A549 (cell line): ENCODE data around the gene HP.
"Not testable (repeated sequence)": the region's sequence is repeated elsewhere in the genome, so short reads cannot be mapped to it uniquely, and the experiment has no call there.

Source experiments
- BHLHE40 ChIP-seq: IDR thresholded peaks from 2 replicates; pipeline ENCODE4 v1.6.1; 2012; ENCODE audit warnings: low read depth, low read length, inconsistent platforms
- EP300 ChIP-seq, 2 experiments: fragments of >200 bp; sonication (Bioruptor Twin); formaldehyde crosslinking; IDR thresholded peaks; 2 replicates in 1 of 2; 3 replicates in 1 of 2; pipeline ENCODE4 v1.6.1; 2016 to 2017
- MAX ChIP-seq: IDR thresholded peaks from 2 replicates; pipeline ENCODE4 v1.6.1; 2012
- MYC ChIP-seq: IDR thresholded peaks from 2 replicates; pipeline ENCODE4 v1.6.1; 2012; ENCODE audit warnings: mild to moderate bottlenecking, inconsistent platforms, low read length, improper control_type of control experiment, borderline replicate concordance
- PHF8 ChIP-seq: fragments of 200-600 bp; sonication (generic); IDR thresholded peaks from 2 replicates; pipeline ENCODE4 v1.6.1; 2016; ENCODE audit warnings: low read depth, mild to moderate bottlenecking, antibody characterized with exemption, moderate library complexity, borderline replicate concordance
- POLR2A ChIP-seq: IDR thresholded peaks from 2 replicates; pipeline ENCODE4 v1.6.1; 2012; ENCODE audit warnings: mild to moderate bottlenecking, low read length
- RAD21 ChIP-seq, 2 experiments: fragments of >200 bp in 1 of 2; sonication (Bioruptor Twin) in 1 of 2; formaldehyde crosslinking in 1 of 2; IDR thresholded peaks in 1 of 2; conservative IDR thresholded peaks in 1 of 2; 2 replicates in 1 of 2; 3 replicates in 1 of 2; pipeline ENCODE4 v1.6.1; 2012 to 2018; ENCODE audit warnings: inconsistent platforms in 1 of 2
- RCOR1 ChIP-seq: fragments of 150-350 bp; IDR thresholded peaks from 2 replicates; pipeline ENCODE4 v1.6.1; 2014; ENCODE audit warnings: antibody characterized with exemption, low read length, low read depth
- RFX5 ChIP-seq: fragments of 450-650 bp; IDR thresholded peaks from 2 replicates; pipeline ENCODE4 v1.7.1; 2014; ENCODE audit warnings: antibody characterized with exemption, mild to moderate bottlenecking, moderate library complexity
- RNF2 ChIP-seq: fragments of 200-600 bp; sonication (generic); IDR thresholded peaks from 2 replicates; pipeline ENCODE4 v1.6.1; 2016; ENCODE audit warnings: low read depth, mild to moderate bottlenecking, antibody characterized with exemption, moderate library complexity, borderline replicate concordance
- SMC3 ChIP-seq: fragments of >200 bp; sonication (Bioruptor Twin); formaldehyde crosslinking; IDR thresholded peaks from 3 replicates; pipeline ENCODE4 v1.6.1; 2018; ENCODE audit warnings: inconsistent platforms
- TF ChIP-seq, protein P1 (sequence below): fragments of >200 bp; sonication (Bioruptor Twin); formaldehyde crosslinking; IDR thresholded peaks from 3 replicates; pipeline ENCODE4 v1.5.1; 2016

GRCh38 chr16:72057313-72057712 is 3.0 kb downstream of the HP start:
- not testable (repeated sequence) for TF ChIP-seq PHF8; RAD21 (conservative IDR thresholded peaks at IDR 0.05 in 1 of 2, IDR thresholded peaks at IDR 0.05 in 1 of 2); EP300 (IDR thresholded peaks at IDR 0.05); RFX5; SMC3; MYC; MAX; BHLHE40; POLR2A; RCOR1; RNF2
- TF ChIP-seq, protein P1, sequence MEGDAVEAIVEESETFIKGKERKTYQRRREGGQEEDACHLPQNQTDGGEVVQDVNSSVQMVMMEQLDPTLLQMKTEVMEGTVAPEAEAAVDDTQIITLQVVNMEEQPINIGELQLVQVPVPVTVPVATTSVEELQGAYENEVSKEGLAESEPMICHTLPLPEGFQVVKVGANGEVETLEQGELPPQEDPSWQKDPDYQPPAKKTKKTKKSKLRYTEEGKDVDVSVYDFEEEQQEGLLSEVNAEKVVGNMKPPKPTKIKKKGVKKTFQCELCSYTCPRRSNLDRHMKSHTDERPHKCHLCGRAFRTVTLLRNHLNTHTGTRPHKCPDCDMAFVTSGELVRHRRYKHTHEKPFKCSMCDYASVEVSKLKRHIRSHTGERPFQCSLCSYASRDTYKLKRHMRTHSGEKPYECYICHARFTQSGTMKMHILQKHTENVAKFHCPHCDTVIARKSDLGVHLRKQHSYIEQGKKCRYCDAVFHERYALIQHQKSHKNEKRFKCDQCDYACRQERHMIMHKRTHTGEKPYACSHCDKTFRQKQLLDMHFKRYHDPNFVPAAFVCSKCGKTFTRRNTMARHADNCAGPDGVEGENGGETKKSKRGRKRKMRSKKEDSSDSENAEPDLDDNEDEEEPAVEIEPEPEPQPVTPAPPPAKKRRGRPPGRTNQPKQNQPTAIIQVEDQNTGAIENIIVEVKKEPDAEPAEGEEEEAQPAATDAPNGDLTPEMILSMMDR = not testable (repeated sequence)
